Neural cell (in vitro differentiated cells): ENCODE measurements around the gene ANKRD6. TPM values are rescaled to one million over a fixed set of nuclear protein-coding genes. Genes with fewer than 3 reads are reported as not detected.

Experiments used
- H2AFZ ChIP-seq: fragments of 200-600, 300-800 bp; sonication (generic), shearing (Covaris generic); 2 replicates; pipeline ENCODE4 v1.6.0; 2014; ENCODE audit warnings: low read depth, mild to moderate bottlenecking, antibody characterized with exemption, low read length, moderate library complexity
- H3F3A ChIP-seq: fragments of 200-600 bp; shearing (Covaris generic); 2 replicates; pipeline ENCODE4 v1.6.1; 2016; ENCODE audit warnings: mild to moderate bottlenecking, moderate library complexity, mixed read lengths, antibody characterized with exemption, low read length; ENCODE audit not compliant: insufficient read depth, poor library complexity, severe bottlenecking
- H3K27ac ChIP-seq: fragments of 200-600, 300-800 bp; sonication (generic), shearing (Covaris generic); 2 replicates; pipeline ENCODE4 v1.5.1; 2014; ENCODE audit warnings: mild to moderate bottlenecking, low read length, moderate library complexity
- H3K27me3 ChIP-seq: fragments of 300-800, 200-600 bp; sonication (generic), shearing (Covaris generic); 2 replicates; pipeline ENCODE4 v1.6.0; 2014; ENCODE audit warnings: mild to moderate bottlenecking, low read depth, low read length, moderate library complexity; ENCODE audit not compliant: insufficient read depth
- H3K36me3 ChIP-seq: fragments of 300-800, 200-600 bp; sonication (generic), shearing (Covaris generic); 2 replicates; pipeline ENCODE4 v1.5.1; 2014; ENCODE audit warnings: mild to moderate bottlenecking, antibody characterized with exemption, low read length, moderate library complexity; ENCODE audit not compliant: insufficient read depth
- H3K4me2 ChIP-seq: fragments of 300-800, 200-600 bp; sonication (generic), shearing (Covaris generic); 2 replicates; pipeline ENCODE4 v1.6.0; 2014; ENCODE audit warnings: mild to moderate bottlenecking, low read length
- H3K4me3 ChIP-seq: fragments of 300-800, 200-600 bp; sonication (generic), shearing (Covaris generic); 2 replicates; pipeline ENCODE4 v1.5.1; 2014; ENCODE audit warnings: mild to moderate bottlenecking, low read length, moderate library complexity
- H3K79me2 ChIP-seq: fragments of 200-600 bp; shearing (Covaris generic); replicated peaks from 2 replicates; pipeline ENCODE4 v1.6.0; 2014; ENCODE audit warnings: mild to moderate bottlenecking, low read length, moderate library complexity; ENCODE audit not compliant: insufficient read depth
- H3K9ac ChIP-seq: fragments of 300-800, 200-600 bp; sonication (generic), shearing (Covaris generic); 2 replicates; pipeline ENCODE4 v1.6.1; 2016; ENCODE audit warnings: mild to moderate bottlenecking, low read length, mixed read lengths
- H3K9me2 ChIP-seq: fragments of 200-600 bp; shearing (Covaris generic); 2 replicates; pipeline ENCODE4 v1.6.1; 2016; ENCODE audit warnings: mild to moderate bottlenecking, low read length, mixed read lengths; ENCODE audit not compliant: insufficient read depth
- H3K9me3 ChIP-seq: fragments of 200-600, 300-800 bp; sonication (generic), shearing (Covaris generic); 2 replicates; pipeline ENCODE4 v1.6.1; 2016; ENCODE audit warnings: mild to moderate bottlenecking, mixed run types, low read length, moderate library complexity, mixed read lengths
- H4K20me1 ChIP-seq: fragments of 200-600 bp; shearing (Covaris generic); 2 replicates; pipeline ENCODE4 v1.6.1; 2016; ENCODE audit warnings: mild to moderate bottlenecking, mixed run types; ENCODE audit not compliant: insufficient read depth
- EP300 ChIP-seq: fragments of 450-650 bp; conservative IDR thresholded peaks from 2 replicates; pipeline ENCODE4 v1.6.1; 2014; ENCODE audit warnings: antibody characterized with exemption, mild to moderate bottlenecking, moderate library complexity; ENCODE audit not compliant: poor library complexity, severe bottlenecking
- EZH2 ChIP-seq: fragments of 200-600, 300-800 bp; shearing (Covaris generic), sonication (generic); IDR thresholded peaks from 2 replicates; pipeline ENCODE4 v1.6.1; 2014; ENCODE audit warnings: antibody characterized with exemption, low read length, borderline replicate concordance, mild to moderate bottlenecking; ENCODE audit not compliant: insufficient read depth, poor library complexity, severe bottlenecking
- MXI1 ChIP-seq: fragments of 450-650 bp; conservative IDR thresholded peaks from 2 replicates; pipeline ENCODE4 v1.6.1; 2014; ENCODE audit warnings: antibody characterized with exemption, mild to moderate bottlenecking; ENCODE audit not compliant: poor library complexity, severe bottlenecking
- POLR2AphosphoS5 ChIP-seq: IDR thresholded peaks from 2 replicates; pipeline ENCODE4 v1.6.1; 2012
- RAD21 ChIP-seq: fragments of 450-650 bp; conservative IDR thresholded peaks from 2 replicates; pipeline ENCODE4 v1.6.1; 2014; ENCODE audit warnings: antibody characterized with exemption, mild to moderate bottlenecking, moderate library complexity
- SMC3 ChIP-seq: fragments of 450-650 bp; conservative IDR thresholded peaks from 2 replicates; pipeline ENCODE4 v1.6.1; 2014; ENCODE audit warnings: antibody characterized with exemption, mild to moderate bottlenecking, moderate library complexity; ENCODE audit not compliant: poor library complexity
- TAF1 ChIP-seq: IDR thresholded peaks from 2 replicates; pipeline ENCODE4 v1.6.1; 2012; ENCODE audit warnings: low read depth
- polyA plus RNA-seq: library from polyadenylated mRNA; depleted of rRNA; stranded (reverse); fragments of >200 nt; gene quantifications from 2 replicates; pipeline ENCODE4 v1.2.3, GENCODE V29; 2014
- TF ChIP-seq, protein P1 (sequence below): IDR thresholded peaks from 2 replicates; pipeline ENCODE4 v1.6.1; 2012; ENCODE audit warnings: borderline replicate concordance
- TF ChIP-seq, protein P2 (sequence below): fragments of 450-650 bp; IDR thresholded peaks from 2 replicates; pipeline ENCODE4 v1.5.1; 2014; ENCODE audit warnings: antibody characterized with exemption, mild to moderate bottlenecking, moderate library complexity; ENCODE audit not compliant: poor library complexity, severe bottlenecking

The ANKRD6 gene
- polyA plus RNA-seq, 1 donor from 2014 or later: 43.5 TPM

DNA sequence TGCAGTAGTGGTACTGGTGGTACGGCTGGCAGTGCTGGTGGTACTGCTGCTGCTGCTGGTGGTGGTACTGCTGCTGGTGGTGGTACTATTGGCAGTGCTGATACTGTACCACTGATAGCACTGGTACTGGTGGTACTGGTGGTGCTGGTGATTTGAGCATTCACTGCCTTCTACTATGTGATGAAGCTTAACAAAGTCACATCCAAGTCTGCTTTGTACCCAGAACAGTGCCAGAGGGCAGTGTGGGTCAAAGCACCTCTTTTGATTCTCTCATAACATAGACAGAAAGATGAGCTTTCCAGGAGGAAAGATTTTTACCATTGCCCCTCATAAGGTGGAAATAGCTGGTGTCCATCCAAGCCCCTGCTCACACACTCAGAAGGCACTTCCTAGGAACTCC lies 48.7 kb downstream of the ANKRD6 start:
- no peak overlapping the region for H2AFZ ChIP-seq
- H3K4me2 ChIP-seq: no peak overlapping the region
- no peaks in the 10 kb centered on the region for H3K9me3 ChIP-seq
- H3F3A ChIP-seq: no peaks in the 10 kb centered on the region
- no peaks in the 10 kb centered on the region for H3K9me2 ChIP-seq
- H3K27me3 ChIP-seq: no peaks in the 10 kb centered on the region
- H3K27ac ChIP-seq: no peak overlapping the region
- no peak overlapping the region for H3K9ac ChIP-seq
- H4K20me1 ChIP-seq: no peaks in the 10 kb centered on the region
- no peaks in the 10 kb centered on the region for H3K36me3 ChIP-seq
- TF ChIP-seq EZH2 (no peak), SMC3 (no peak), EP300 (no peak), MXI1 (no peak), RAD21 (no peak), POLR2AphosphoS5 (no peak), TAF1 (no peak)
- TF ChIP-seq, protein P1, sequence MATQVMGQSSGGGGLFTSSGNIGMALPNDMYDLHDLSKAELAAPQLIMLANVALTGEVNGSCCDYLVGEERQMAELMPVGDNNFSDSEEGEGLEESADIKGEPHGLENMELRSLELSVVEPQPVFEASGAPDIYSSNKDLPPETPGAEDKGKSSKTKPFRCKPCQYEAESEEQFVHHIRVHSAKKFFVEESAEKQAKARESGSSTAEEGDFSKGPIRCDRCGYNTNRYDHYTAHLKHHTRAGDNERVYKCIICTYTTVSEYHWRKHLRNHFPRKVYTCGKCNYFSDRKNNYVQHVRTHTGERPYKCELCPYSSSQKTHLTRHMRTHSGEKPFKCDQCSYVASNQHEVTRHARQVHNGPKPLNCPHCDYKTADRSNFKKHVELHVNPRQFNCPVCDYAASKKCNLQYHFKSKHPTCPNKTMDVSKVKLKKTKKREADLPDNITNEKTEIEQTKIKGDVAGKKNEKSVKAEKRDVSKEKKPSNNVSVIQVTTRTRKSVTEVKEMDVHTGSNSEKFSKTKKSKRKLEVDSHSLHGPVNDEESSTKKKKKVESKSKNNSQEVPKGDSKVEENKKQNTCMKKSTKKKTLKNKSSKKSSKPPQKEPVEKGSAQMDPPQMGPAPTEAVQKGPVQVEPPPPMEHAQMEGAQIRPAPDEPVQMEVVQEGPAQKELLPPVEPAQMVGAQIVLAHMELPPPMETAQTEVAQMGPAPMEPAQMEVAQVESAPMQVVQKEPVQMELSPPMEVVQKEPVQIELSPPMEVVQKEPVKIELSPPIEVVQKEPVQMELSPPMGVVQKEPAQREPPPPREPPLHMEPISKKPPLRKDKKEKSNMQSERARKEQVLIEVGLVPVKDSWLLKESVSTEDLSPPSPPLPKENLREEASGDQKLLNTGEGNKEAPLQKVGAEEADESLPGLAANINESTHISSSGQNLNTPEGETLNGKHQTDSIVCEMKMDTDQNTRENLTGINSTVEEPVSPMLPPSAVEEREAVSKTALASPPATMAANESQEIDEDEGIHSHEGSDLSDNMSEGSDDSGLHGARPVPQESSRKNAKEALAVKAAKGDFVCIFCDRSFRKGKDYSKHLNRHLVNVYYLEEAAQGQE: no peak
- TF ChIP-seq, protein P2, sequence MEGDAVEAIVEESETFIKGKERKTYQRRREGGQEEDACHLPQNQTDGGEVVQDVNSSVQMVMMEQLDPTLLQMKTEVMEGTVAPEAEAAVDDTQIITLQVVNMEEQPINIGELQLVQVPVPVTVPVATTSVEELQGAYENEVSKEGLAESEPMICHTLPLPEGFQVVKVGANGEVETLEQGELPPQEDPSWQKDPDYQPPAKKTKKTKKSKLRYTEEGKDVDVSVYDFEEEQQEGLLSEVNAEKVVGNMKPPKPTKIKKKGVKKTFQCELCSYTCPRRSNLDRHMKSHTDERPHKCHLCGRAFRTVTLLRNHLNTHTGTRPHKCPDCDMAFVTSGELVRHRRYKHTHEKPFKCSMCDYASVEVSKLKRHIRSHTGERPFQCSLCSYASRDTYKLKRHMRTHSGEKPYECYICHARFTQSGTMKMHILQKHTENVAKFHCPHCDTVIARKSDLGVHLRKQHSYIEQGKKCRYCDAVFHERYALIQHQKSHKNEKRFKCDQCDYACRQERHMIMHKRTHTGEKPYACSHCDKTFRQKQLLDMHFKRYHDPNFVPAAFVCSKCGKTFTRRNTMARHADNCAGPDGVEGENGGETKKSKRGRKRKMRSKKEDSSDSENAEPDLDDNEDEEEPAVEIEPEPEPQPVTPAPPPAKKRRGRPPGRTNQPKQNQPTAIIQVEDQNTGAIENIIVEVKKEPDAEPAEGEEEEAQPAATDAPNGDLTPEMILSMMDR: no peak
- H3K79me2 ChIP-seq: no peaks in the 10 kb centered on the region
- H3K4me3 ChIP-seq: no peak overlapping the region

DNA sequence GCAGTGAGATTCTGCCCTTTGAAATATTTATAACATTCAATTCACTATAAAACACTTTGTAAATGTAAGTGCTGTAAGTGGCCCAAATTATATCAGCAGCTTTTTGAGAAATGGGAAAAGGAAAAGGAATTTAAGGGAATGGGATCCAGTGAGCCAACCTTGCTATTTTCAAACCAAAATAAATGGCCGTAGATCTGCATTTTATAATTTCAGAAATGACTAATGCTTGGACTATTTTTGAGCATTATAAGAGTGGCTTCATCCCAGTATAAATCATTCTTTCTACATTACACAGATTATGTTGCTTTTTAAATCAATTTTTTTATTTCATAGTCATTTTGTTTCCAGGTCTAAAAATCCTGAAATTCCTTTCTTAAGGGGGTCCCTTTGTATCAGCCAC lies 49.2 kb downstream of the ANKRD6 start:
- no peaks in the 10 kb centered on the region for H3K9me3 ChIP-seq
- H3K27me3 ChIP-seq: no peaks in the 10 kb centered on the region
- H2AFZ ChIP-seq: no peak overlapping the region
- no peak overlapping the region for H3K27ac ChIP-seq
- H3K79me2 ChIP-seq: no peaks in the 10 kb centered on the region
- no peak overlapping the region for H3K9ac ChIP-seq
- no peak overlapping the region for H3K4me3 ChIP-seq
- no peaks in the 10 kb centered on the region for H3K9me2 ChIP-seq
- H3K4me2 ChIP-seq: no peak overlapping the region
- TF ChIP-seq SMC3 (no peak), TAF1 (no peak), RAD21 (no peak), EP300 (no peak), EZH2 (no peak), MXI1 (no peak), POLR2AphosphoS5 (no peak)
- TF ChIP-seq, protein P2: no peak
- TF ChIP-seq, protein P1: no peak
- no peaks in the 10 kb centered on the region for H3F3A ChIP-seq
- no peaks in the 10 kb centered on the region for H4K20me1 ChIP-seq
- H3K36me3 ChIP-seq: no peaks in the 10 kb centered on the region
